ENCODE measurements around the gene OAS3.
A peak's percentile ranks its signal among the peaks of the same experiment; 100 is the strongest.
"Not testable (repeated sequence)": the region's sequence is repeated elsewhere in the genome, so short reads cannot be mapped to it uniquely, and the experiment has no call there.

The OAS3 gene

DNA sequence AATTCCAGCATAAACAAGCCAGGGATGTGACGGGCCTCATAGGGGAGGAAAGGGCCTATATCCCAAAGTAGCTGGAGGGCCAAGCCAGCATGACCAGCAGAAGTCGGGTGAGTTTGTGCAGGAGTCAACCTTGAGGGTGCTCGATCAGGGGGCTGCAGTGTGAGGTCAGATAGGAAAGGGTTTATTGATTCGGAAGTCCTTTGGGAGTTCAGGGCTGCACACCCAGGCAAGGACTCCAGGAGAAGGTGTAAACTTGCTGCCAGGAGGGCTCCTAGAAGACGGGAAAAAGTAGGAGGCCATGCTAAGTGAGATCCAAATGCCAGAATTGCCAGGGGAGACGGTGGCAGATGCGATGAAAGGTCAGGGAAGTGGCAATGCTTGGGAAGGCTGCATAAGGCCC is 36.6 kb downstream of the OAS3 start:
- H3K27me3 ChIP-seq (ENCODE audit: control insufficient read depth in 1 of 2, insufficient read depth in 2 of 2, low read length in 2 of 2) = no peaks in the 10 kb centered on the region
- no peak overlapping the region for H3K9ac ChIP-seq (ENCODE audit: low read length)

DNA sequence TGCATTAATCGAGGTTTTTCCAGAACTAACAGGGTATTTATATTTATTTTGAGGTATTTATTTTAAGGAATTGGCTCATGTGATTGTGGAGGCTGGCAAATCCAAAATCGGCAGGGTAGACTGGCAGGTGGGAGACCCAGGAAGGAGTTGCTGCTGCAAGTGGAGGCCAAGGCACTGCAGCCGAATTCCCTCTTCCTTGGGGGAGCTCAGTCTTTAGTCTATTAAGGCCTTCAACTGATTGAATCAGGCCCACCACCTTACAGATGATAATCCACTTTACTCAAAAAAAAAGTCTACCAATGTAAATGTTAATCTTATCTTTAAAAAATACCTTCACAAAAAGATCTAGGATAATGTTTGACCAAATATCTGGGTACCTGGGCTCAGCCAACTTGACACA is 38.9 kb downstream of the OAS3 start:
- Histone ChIP-seq H3K27me3 (ENCODE audit: control insufficient read depth in 1 of 2, insufficient read depth in 2 of 2, low read length in 2 of 2) (no peaks in the 10 kb centered on the region), H3K9me3 (ENCODE audit: low read length) (no peaks in the 10 kb centered on the region), H3K4me3 (ENCODE audit: low read depth in 1 of 2, low read length in 2 of 2) (no peak overlapping the region), H3K27ac (ENCODE audit: low read depth, low read length) (no peak overlapping the region), H3K36me3 (ENCODE audit: insufficient read depth, low read length) (no peaks in the 10 kb centered on the region), H3K9ac (ENCODE audit: low read length) (no peak overlapping the region), H3K4me1 (ENCODE audit: insufficient read depth, low read length) (peaks cover 6% of the 10 kb centered on the region)

More for the DNA sequence above, 36.6 kb downstream of the OAS3 start:
- H3K9me3 ChIP-seq (ENCODE audit: low read length) = no peaks in the 10 kb centered on the region
- no peak overlapping the region for H3K4me3 ChIP-seq (ENCODE audit: low read depth in 1 of 2, low read length in 2 of 2)
- peaks cover 6% of the 10 kb centered on the region for H3K4me1 ChIP-seq (ENCODE audit: insufficient read depth, low read length)
- H3K36me3 ChIP-seq (ENCODE audit: insufficient read depth, low read length) = no peaks in the 10 kb centered on the region
- no peak overlapping the region for H3K27ac ChIP-seq (ENCODE audit: low read depth, low read length)

DNA sequence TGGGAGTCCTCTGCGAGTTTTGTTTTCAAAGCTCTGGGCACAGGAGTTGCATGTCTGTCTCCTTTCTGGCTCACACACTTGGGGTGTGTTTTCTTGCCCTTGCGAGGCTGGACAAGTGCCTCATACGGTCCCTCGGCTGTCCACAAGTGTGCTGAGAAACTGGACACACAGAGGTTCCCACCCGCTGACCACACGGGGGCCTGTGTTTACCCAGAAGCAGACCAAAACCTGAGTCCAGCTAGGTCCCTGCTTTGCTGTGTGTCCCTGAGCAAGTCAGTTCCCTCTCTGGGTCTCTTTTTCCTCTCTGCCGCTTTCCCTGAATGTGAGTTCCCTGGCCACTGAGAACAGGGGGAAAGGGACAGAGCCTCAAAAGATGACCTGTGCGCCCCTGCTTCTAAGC is 39.4 kb downstream of the OAS3 start:
- H3K36me3 ChIP-seq (ENCODE audit: insufficient read depth, low read length) = no peaks in the 10 kb centered on the region
- peaks cover 6% of the 10 kb centered on the region for H3K4me1 ChIP-seq (ENCODE audit: insufficient read depth, low read length)
- no peaks in the 10 kb centered on the region for H3K9me3 ChIP-seq (ENCODE audit: low read length)
- no peak overlapping the region for H3K9ac ChIP-seq (ENCODE audit: low read length)
- H3K4me3 ChIP-seq (ENCODE audit: low read depth in 1 of 2, low read length in 2 of 2) = peak overlapping the region in 1 of 2 donors; percentile 32
- H3K27me3 ChIP-seq (ENCODE audit: control insufficient read depth in 1 of 2, insufficient read depth in 2 of 2, low read length in 2 of 2) = no peaks in the 10 kb centered on the region
- no peak overlapping the region for H3K27ac ChIP-seq (ENCODE audit: low read depth, low read length)

DNA sequence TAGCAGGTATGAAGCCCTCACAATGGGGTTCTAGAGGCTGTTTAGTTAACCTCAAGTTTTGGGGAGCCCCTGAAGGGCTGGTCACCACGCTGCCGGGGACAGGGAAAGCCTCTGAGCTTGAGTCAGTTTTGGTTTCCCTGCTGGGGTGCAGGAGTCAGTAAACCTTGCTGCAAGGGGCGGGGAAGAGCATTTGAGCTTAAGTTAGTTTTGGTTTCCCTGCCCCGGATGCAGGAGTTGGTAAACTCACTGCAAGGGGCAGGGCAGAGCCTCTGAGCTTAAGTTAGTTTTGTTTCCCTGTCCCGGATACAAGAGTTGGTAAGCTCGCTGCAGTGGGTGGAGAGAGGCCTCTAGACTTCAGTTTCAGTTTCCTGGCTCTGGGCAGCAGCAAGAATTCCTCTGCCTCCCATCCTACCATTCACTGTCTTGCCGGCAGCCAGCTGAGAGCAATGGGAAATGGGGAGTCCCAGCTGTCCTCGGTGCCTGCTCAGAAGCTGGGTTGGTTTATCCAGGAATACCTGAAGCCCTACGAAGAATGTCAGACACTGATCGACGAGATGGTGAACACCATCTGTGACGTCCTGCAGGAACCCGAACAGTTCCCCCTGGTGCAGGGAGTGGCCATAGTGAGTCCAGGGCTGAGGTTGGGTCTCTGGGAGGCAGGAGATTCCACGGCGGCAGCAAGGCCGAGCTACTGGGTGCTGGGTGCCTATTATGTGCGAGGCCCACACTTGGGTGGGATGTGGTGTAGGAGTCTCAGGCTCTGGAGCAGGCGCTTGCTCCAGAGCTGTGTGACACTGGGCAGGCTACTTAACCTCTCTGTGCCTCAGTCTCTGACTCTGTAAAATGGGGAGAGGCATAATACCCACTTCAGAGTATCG is 40.1 kb downstream of the OAS3 start, which contains the start of gene OAS2:
TSS of gene OAS2 (plus strand) at position 357 of the 878 bp plus-strand sequence. CDS start at position 447, 90 bp downstream.
- H3K36me3 ChIP-seq (ENCODE audit: insufficient read depth, low read length) = no peaks in the 10 kb centered on the region
- H3K9me3 ChIP-seq (ENCODE audit: low read length) = no peaks in the 10 kb centered on the region
- no peaks in the 10 kb centered on the region for H3K27me3 ChIP-seq (ENCODE audit: control insufficient read depth in 1 of 2, insufficient read depth in 2 of 2, low read length in 2 of 2)
- H3K4me1 ChIP-seq (ENCODE audit: insufficient read depth, low read length) = peaks cover 6% of the 10 kb centered on the region
- peak within 1 kb of the TSS; percentile 0 for H3K9ac ChIP-seq (ENCODE audit: low read length)
- no peak within 1 kb of the TSS for H3K27ac ChIP-seq (ENCODE audit: low read depth, low read length)
- peak within 1 kb of the TSS in 1 of 2 donors; percentile 32 for H3K4me3 ChIP-seq (ENCODE audit: low read depth in 1 of 2, low read length in 2 of 2)

DNA sequence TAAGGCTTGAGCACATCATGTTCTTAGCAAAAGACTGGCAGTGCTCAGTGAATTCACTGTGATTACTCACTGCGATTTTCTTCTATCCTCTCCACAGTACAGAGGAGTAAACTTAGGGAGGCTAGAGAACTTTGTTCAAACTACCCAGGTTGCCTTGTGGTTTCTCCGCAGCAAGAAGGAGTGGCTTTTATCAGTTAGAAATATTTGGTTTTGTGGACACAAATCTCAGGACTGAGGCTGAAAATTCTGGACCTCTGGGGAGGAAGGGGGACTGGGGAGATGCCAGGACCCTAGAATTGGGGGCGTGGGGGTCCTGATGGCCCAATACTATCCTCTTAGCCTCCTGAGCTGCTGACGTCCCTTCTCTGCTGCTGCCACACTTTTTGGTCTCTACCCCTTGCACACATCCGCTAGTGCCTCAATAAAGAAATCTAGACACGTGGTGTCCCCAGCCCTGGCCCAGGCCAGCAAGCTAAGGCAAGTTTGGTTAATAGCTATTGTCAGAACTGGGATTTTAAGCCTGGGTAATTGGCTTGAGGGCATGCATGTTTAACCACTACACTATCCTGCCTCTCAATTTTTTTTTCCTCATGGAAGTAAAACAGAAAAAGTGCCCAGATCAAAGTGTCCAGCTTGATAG is 40.9 kb downstream of the OAS3 start:
- peak overlapping the region in 1 of 2 donors; percentile 32 for H3K4me3 ChIP-seq (ENCODE audit: low read depth in 1 of 2, low read length in 2 of 2)
- H3K9ac ChIP-seq (ENCODE audit: low read length) = peak overlapping the region; percentile 0
- H3K27ac ChIP-seq (ENCODE audit: low read depth, low read length) = no peak overlapping the region

DNA sequence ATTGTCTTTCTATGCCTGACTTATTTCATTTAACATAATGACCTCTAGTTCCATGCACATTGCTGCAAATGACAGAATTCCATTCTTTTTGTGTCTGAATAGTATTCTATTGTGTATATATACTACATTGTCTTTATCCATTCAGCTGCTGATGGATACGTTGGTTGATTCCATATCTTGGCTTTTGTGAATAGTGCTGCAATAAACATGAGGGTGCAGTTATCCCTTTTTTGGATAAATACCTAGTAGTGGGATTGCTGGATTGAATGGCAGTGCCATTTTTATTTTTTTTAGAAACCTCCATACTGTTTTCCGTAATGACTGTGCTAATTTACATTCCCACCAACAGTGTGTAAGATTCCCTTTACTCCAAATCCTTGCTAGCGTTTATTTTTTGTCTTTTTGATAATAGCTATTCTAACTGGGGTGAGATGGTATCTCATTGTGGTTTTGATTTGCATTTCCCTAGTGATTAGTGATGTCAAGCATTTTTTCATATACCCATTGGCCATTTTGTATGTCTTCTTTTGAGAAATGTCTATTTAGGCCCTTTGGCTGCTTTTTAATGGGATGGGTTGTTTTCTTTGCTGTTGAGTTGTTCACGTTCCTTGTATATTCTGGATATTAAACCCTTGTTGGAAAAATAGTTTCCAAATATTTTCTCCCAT is 42.4 kb downstream of the OAS3 start:
- Histone ChIP-seq H3K9me3 (ENCODE audit: low read length) (no peaks in the 10 kb centered on the region), H3K27me3 (ENCODE audit: control insufficient read depth in 1 of 2, insufficient read depth in 2 of 2, low read length in 2 of 2) (no peaks in the 10 kb centered on the region), H3K27ac (ENCODE audit: low read depth, low read length) (no peak overlapping the region), H3K36me3 (ENCODE audit: insufficient read depth, low read length) (no peaks in the 10 kb centered on the region), H3K4me1 (ENCODE audit: insufficient read depth, low read length) (peaks cover 6% of the 10 kb centered on the region), H3K4me3 (ENCODE audit: low read depth in 1 of 2, low read length in 2 of 2) (no peak overlapping the region), H3K9ac (ENCODE audit: low read length) (no peak overlapping the region)

More for the DNA sequence above, 40.9 kb downstream of the OAS3 start:
- Histone ChIP-seq H3K4me1 (ENCODE audit: insufficient read depth, low read length) (peaks cover 6% of the 10 kb centered on the region), H3K36me3 (ENCODE audit: insufficient read depth, low read length) (no peaks in the 10 kb centered on the region), H3K9me3 (ENCODE audit: low read length) (no peaks in the 10 kb centered on the region), H3K27me3 (ENCODE audit: control insufficient read depth in 1 of 2, insufficient read depth in 2 of 2, low read length in 2 of 2) (no peaks in the 10 kb centered on the region)

DNA sequence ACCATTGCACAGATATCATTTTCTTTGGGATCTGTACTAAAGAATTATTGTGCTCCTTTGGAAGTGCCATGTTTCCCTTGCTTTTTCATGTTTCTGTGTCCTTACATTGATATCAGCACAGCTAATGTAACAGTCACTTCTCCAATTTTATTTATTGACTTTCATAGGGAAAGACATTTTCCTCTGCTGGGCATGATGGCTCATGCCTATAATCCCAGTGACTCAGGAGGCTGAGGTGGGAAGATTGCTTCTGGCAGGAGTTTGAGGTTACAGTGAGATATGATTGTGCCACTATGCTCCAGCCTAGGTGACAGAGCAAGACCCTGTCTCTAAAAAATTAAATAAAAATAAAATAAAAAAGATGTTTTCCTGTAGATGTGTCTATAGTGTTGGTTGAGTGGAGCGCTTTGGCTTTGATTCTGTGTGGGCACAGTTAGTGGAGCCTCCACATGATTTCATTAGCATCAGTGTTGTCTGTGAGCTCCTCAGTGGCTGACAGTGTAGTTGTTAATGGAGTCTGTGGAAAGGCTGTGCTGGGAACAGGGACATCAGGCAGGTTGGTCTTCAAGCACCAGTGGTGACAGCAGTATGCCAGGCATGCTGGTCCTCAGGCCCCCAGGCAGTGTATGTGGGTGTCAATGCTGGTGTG is 47.5 kb downstream of the OAS3 start:
- no peaks in the 10 kb centered on the region for H3K36me3 ChIP-seq (ENCODE audit: insufficient read depth, low read length)
- no peak overlapping the region for H3K27ac ChIP-seq (ENCODE audit: low read depth, low read length)
- no peaks in the 10 kb centered on the region for H3K4me1 ChIP-seq (ENCODE audit: insufficient read depth, low read length)
- H3K27me3 ChIP-seq (ENCODE audit: control insufficient read depth in 1 of 2, insufficient read depth in 2 of 2, low read length in 2 of 2) = no peaks in the 10 kb centered on the region
- H3K4me3 ChIP-seq (ENCODE audit: low read depth in 1 of 2, low read length in 2 of 2) = no peak overlapping the region
- H3K9me3 ChIP-seq (ENCODE audit: low read length) = no peaks in the 10 kb centered on the region
- H3K9ac ChIP-seq (ENCODE audit: low read length) = no peak overlapping the region

DNA sequence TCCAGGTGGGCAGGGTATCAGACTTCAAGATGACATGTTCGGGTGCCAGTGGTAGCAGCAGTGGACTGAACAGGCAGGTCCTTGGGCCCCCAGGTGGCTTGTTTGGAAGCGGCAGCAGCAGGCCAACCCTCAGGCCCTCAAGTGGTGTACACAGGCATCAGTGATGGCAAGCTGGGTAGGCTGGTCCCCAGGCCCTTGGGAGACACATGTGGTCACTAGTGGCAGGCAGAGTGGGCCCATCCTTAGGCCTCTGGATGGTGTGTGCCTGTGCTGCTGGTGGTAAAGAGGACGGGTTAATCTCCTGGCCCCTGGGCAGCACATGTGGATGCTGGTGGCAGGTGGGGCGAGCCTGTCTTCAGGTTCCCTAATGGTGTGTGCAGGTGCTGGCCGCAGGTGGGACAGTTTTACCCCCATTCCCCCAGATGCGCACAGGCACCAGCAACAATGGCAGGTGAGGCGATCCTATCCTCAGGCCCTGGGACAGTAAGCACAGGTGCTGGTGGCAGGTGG is 48.1 kb downstream of the OAS3 start:
- H3K27me3 ChIP-seq (ENCODE audit: control insufficient read depth in 1 of 2, insufficient read depth in 2 of 2, low read length in 2 of 2) = no peaks in the 10 kb centered on the region
- no peaks in the 10 kb centered on the region for H3K4me1 ChIP-seq (ENCODE audit: insufficient read depth, low read length)
- no peaks in the 10 kb centered on the region for H3K36me3 ChIP-seq (ENCODE audit: insufficient read depth, low read length)
- no peaks in the 10 kb centered on the region for H3K9me3 ChIP-seq (ENCODE audit: low read length)
- H3K27ac ChIP-seq (ENCODE audit: low read depth, low read length) = no peak overlapping the region
- H3K9ac ChIP-seq (ENCODE audit: low read length) = no peak overlapping the region
- no peak overlapping the region for H3K4me3 ChIP-seq (ENCODE audit: low read depth in 1 of 2, low read length in 2 of 2)

DNA sequence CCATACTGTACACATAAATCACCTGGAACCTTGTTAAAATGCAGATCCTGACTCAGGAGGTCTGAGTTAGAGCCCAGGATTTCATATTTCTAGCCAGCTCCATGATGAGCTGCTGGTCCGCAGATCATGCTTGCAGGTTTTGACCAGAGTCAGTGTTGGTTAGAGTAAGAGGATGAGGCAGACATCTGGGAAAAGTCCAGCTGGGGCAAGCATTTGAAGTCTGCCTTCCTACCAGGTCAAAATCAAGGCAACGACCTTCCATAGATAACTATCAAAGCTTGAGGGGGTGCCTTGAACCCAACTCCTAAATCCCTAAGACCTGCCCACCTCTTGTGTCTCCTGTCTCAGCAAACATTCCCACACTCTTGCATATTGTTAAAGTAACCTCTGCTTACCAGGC is 49.3 kb downstream of the OAS3 start:
- Histone ChIP-seq H3K9ac (ENCODE audit: low read length) (no peak overlapping the region), H3K9me3 (ENCODE audit: low read length) (no peaks in the 10 kb centered on the region), H3K27ac (ENCODE audit: low read depth, low read length) (no peak overlapping the region), H3K36me3 (ENCODE audit: insufficient read depth, low read length) (no peaks in the 10 kb centered on the region), H3K4me1 (ENCODE audit: insufficient read depth, low read length) (no peaks in the 10 kb centered on the region), H3K4me3 (ENCODE audit: low read depth in 1 of 2, low read length in 2 of 2) (no peak overlapping the region), H3K27me3 (ENCODE audit: control insufficient read depth in 1 of 2, insufficient read depth in 2 of 2, low read length in 2 of 2) (no peaks in the 10 kb centered on the region)

DNA sequence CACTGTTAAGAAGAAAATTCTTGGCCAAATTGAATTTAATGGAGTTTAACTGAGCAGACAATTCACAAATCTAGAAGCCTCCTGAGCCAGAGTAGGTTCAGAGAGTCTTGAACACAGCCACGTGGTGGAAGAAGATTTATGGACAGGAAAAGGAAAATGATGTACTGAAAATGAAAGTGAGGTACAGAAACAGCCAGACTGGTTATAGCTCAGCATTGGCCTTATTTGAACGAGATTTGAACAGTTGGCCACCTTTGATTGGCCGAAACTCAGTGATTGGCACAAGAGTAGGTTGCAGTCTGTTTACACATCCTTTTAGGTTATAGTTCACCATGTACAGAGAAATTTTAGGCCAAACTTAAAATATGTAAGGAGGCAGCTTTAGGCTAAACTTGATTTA is 50.0 kb downstream of the OAS3 start:
- Histone ChIP-seq H3K27ac (ENCODE audit: low read depth, low read length) (no peak overlapping the region), H3K36me3 (ENCODE audit: insufficient read depth, low read length) (no peaks in the 10 kb centered on the region), H3K9me3 (ENCODE audit: low read length) (no peaks in the 10 kb centered on the region), H3K4me1 (ENCODE audit: insufficient read depth, low read length) (no peaks in the 10 kb centered on the region), H3K4me3 (ENCODE audit: low read depth in 1 of 2, low read length in 2 of 2) (no peak overlapping the region), H3K27me3 (ENCODE audit: control insufficient read depth in 1 of 2, insufficient read depth in 2 of 2, low read length in 2 of 2) (no peaks in the 10 kb centered on the region), H3K9ac (ENCODE audit: low read length) (no peak overlapping the region)

DNA sequence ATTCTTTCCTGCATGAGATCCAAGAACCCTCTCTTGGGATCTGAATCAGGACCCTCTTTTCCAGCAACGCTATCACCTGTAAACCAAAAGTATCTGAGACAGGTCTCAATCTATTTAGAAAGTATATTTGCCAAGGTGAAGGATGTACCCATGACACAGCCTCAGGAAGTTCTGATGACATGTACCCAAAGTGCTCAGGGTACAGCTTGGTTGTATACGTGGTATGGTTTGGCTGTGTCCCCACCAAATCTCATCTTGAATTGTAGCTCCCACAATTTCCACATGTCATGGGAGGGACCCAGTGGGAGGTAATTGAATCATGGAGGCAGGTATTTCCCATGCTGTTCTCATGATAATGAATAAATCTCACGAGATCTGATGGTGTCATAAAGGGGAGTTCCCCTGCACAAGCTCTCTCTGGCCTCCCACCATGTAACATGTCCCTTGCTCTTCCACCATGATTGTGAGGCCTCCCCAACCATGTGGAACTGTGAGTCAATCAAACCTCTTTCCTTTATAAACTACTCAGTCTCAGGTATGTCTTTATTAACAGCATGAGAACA is 50.6 kb downstream of the OAS3 start:
- not testable (repeated sequence) for H3K27ac ChIP-seq (ENCODE audit: low read depth, low read length); H3K4me1 ChIP-seq (ENCODE audit: insufficient read depth, low read length); H3K9me3 ChIP-seq (ENCODE audit: low read length); H3K4me3 ChIP-seq (ENCODE audit: low read depth in 1 of 2, low read length in 2 of 2); H3K27me3 ChIP-seq (ENCODE audit: control insufficient read depth in 1 of 2, insufficient read depth in 2 of 2, low read length in 2 of 2); H3K36me3 ChIP-seq (ENCODE audit: insufficient read depth, low read length); H3K9ac ChIP-seq (ENCODE audit: low read length)

Data from muscle layer of colon (tissue), 2 donors.